ENCODE measurements around the gene CLEC16A. TPM values are rescaled to one million over a fixed set of nuclear protein-coding genes. Genes with fewer than 3 reads are reported as not detected.

Gene CLEC16A
- total and polyA plus RNA-seq, 7 experiments from 2014 or later: 14.7 to 38.2 (median 31.8) TPM

DNA sequence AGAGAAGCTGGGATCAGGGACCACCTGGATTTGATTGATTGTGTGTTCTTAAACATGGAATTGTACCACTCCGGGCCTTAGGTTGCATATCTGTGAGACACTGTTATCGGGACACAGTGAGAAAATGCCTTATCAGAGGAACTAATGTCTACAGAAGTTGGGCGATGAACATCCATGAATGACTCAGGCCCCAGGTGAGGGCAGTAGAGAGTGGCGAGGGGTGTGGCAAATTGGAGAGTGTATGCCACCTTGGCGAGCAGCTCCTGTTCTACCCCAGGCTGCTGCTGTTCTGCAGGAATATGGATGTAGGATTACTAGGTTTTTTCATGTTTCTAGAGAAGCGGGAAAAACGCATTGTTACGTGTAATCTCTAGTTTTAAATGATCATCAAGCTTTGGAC, 38.8 kb downstream of the CLEC16A start:
- CTCF ChIA-PET: interaction anchor here (0.7 to 1.5 kb wide), 5 partner anchors 19 to 424 kb away, joined by 3 to 4 read pairs (median 4); no protein-coding TSS in a partner anchor
- Histone ChIP-seq H3K27ac (ENCODE audit: low read depth, low read length) (no peak overlapping the region), H3K4me3 (ENCODE audit: low read length) (no peak overlapping the region), H3K27me3 (ENCODE audit: control insufficient read depth in 2 of 2, insufficient read depth in 2 of 2, low read length in 2 of 2) (no peaks in the 10 kb centered on the region), H3K36me3 (ENCODE audit: control insufficient read depth in 2 of 3, insufficient read depth in 3 of 3, low read length in 3 of 3) (peaks cover 0 to 34% (median 0%) of the 10 kb centered on the region in 3 experiments), H3K4me1 (ENCODE audit: control insufficient read depth in 2 of 2, insufficient read depth in 2 of 2, low read length in 2 of 2) (peaks cover 10 to 13% of the 10 kb centered on the region in 2 donors), H3K9me3 (ENCODE audit: control insufficient read depth in 2 of 3, low read length in 3 of 3) (no peaks in the 10 kb centered on the region)
- H3K27ac Mint-ChIP-seq: peak overlapping the region in 4 of 9 donors; percentile 31 to 85 (median 72)
- ATAC-seq (peak; percentile 27), DNase-seq (peak in 2 of 9 donors; percentile 5 to 19)
- H3K36me3 Mint-ChIP-seq: peaks cover 4 to 35% (median 9%) of the 10 kb centered on the region in 5 donors
- intact Hi-C loops (cut with micrococcal nuclease): no loop called here
- peaks cover 20 to 73% (median 22%) of the 10 kb centered on the region in 7 donors for H3K4me1 Mint-ChIP-seq
- H3K27me3 Mint-ChIP-seq: no peaks in the 10 kb centered on the region
- POLR2A ChIA-PET: interaction anchor here (0.5 to 2.3 kb wide), 4 partner anchors 10 to 275 kb away, joined by 3 to 7 read pairs (median 5); partner anchors contain the start of gene SOCS1
- H3K9me3 Mint-ChIP-seq: no peaks in the 10 kb centered on the region
- no peak overlapping the region for H3K4me3 Mint-ChIP-seq

DNA sequence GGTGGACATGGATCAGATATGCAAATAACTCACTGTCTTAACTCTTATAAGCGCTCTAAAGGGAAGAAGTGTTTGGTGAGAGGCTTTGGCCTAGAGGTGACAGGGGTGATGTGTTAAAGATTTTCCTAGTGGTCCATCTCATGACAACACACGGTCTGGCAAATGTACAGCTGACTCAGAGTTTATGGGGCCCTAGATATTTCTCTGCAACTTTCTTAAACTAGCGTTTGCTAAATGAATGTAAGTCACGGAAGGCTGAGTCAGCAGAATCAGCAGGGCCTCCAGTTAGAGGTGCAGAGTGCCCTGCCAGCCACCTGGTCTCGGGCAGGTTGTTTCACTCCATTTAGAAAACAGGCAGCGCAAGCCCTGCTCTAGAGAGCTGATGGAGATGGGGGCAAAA, 40.1 kb downstream of the CLEC16A start:
- CTCF ChIA-PET: interaction anchor here (1.3 kb wide), 2 partner anchors 372 to 422 kb away, joined by 3 to 4 read pairs; no protein-coding TSS in a partner anchor
- intact Hi-C loops (cut with micrococcal nuclease): no loop called here
- H3K9me3 ChIP-seq (ENCODE audit: control insufficient read depth in 2 of 3, low read length in 3 of 3): no peaks in the 10 kb centered on the region
- peaks cover 20 to 22% of the 10 kb centered on the region in 2 donors for H3K4me1 ChIP-seq (ENCODE audit: control insufficient read depth in 2 of 2, insufficient read depth in 2 of 2, low read length in 2 of 2)
- H3K27me3 ChIP-seq (ENCODE audit: control insufficient read depth in 2 of 2, insufficient read depth in 2 of 2, low read length in 2 of 2): no peaks in the 10 kb centered on the region
- H3K4me3 ChIP-seq (ENCODE audit: low read length): no peak overlapping the region
- no peak overlapping the region for H3K27ac ChIP-seq (ENCODE audit: low read depth, low read length)
- Mint-ChIP-seq H3K9me3 (no peaks in the 10 kb centered on the region), H3K27me3 (no peaks in the 10 kb centered on the region), H3K4me1 (peaks cover 33 to 77% (median 34%) of the 10 kb centered on the region in 7 donors), H3K4me3 (peak overlapping the region in 1 of 10 donors; percentile 7), H3K36me3 (peaks cover 4 to 34% (median 9%) of the 10 kb centered on the region in 5 donors), H3K27ac (peak overlapping the region in 4 of 9 donors; percentile 46 to 78 (median 49))
- no peak for DNase-seq
- ATAC-seq: no peak
- POLR2A ChIA-PET: interaction anchor here (0.9 to 2.3 kb wide), 2 partner anchors 9 to 272 kb away, joined by 3 to 7 read pairs; partner anchors contain the start of gene SOCS1
- H3K36me3 ChIP-seq (ENCODE audit: control insufficient read depth in 2 of 3, insufficient read depth in 3 of 3, low read length in 3 of 3): peaks cover 0 to 25% (median 0%) of the 10 kb centered on the region in 3 experiments

DNA sequence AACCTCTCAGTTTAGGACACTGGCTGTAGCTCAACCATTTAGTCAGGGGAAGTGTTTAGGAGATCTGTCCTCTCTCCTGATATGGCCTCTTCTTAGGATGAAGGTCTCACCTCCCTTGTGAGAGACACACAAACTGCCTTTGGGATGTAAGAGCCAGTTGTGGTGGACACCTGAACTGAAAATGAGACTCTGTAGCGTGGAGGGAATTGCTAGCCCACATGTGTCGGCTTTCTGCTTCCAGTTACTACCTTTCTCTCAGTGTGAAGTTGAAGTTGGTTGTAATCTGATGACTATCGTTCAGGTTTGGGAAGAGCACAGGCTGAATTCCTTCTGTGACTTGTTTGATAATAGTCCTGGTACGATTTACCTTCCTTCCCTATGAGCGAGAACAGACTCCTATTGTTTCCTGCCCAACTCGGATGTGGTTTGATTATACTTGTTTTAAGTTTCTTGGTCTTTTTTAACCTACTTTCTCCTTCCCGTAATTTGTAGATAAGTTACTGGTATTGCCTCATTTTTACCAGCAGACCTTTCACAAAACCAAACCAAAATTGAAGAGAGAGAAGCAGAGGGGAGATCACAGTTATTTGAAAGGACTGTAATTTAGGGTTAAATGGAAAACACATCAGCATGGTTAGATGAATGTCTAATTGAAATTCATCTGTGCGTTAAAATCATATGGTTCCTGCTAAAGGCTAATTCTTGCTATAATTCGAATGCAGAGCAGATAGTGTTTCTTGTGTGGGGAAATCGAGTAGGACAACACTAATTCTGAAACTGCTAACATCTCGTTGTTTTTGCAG, 43.2 kb downstream of the CLEC16A start:
- Mint-ChIP-seq H3K9me3 (peaks cover 0 to 6% (median 0%) of the 10 kb centered on the region in 11 donors), H3K36me3 (peaks cover 9 to 43% (median 21%) of the 10 kb centered on the region in 5 donors), H3K27ac (peak overlapping the region; percentile 1 to 80 (median 52)), H3K27me3 (no peaks in the 10 kb centered on the region), H3K4me1 (peaks cover 34 to 84% (median 38%) of the 10 kb centered on the region in 7 donors), H3K4me3 (peak overlapping the region; percentile 55 to 90 (median 66))
- Histone ChIP-seq H3K27ac (ENCODE audit: low read depth, low read length) (peak overlapping the region; percentile 34), H3K9me3 (ENCODE audit: control insufficient read depth in 2 of 3, low read length in 3 of 3) (no peaks in the 10 kb centered on the region), H3K36me3 (ENCODE audit: control insufficient read depth in 2 of 3, insufficient read depth in 3 of 3, low read length in 3 of 3) (peaks cover 0 to 30% (median 0%) of the 10 kb centered on the region in 3 experiments), H3K4me1 (ENCODE audit: control insufficient read depth in 2 of 2, insufficient read depth in 2 of 2, low read length in 2 of 2) (peaks cover 20 to 22% of the 10 kb centered on the region in 2 donors), H3K27me3 (ENCODE audit: control insufficient read depth in 2 of 2, insufficient read depth in 2 of 2, low read length in 2 of 2) (no peaks in the 10 kb centered on the region), H3K4me3 (ENCODE audit: low read length) (peak overlapping the region; percentile 5)
- intact Hi-C loops (cut with micrococcal nuclease): loop anchor here (1.0 to 5.0 kb wide), 8 partner anchors 15 to 265 kb away; no protein-coding TSS in a partner anchor
- peak; percentile 31 for ATAC-seq
- ChIA-PET CTCF (interaction anchor here (0.8 kb wide), 1 partner anchor 16 kb away, joined by 3 read pairs; no protein-coding TSS in a partner anchor), POLR2A (interaction anchor here (0.8 to 1.2 kb wide), 2 partner anchors 266 to 268 kb away, joined by 3 to 4 read pairs; partner anchors contain the start of gene SOCS1)
- DNase-seq: peak in 5 of 9 donors; percentile 13 to 40 (median 32)

DNA sequence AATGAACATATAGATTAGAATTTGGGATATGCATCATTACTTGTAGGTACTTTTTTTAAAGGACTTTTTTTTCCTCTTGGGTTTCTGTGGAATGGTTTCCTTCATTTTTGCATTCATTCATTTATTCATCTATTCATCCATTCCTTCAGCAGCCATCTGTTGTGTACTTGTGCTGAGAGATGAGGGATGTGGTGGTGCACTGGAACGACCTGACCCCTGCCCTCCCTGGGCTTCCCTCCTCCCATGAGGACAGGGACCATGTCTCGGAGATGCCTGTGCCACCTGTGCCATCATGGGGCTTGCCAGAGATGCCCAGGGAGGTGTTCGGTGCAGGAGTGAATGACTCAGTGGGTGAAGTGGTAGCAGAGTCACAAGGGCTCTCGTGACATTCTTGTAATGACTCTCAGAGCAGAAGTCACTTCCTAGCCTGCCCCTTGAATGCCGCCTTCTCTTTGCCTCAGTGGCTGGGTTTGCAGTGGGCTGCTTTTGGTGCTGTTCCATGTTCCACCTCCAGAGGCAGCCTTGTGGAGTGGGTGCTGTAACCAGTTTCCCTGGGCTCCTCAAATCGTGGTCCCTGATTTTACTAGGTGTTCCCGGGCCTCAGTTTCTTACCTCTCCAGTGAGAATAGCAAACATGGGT, 43.9 kb downstream of the CLEC16A start:
- ChIA-PET POLR2A (no interaction called here), CTCF (no interaction called here)
- Histone ChIP-seq H3K4me1 (ENCODE audit: control insufficient read depth in 2 of 2, insufficient read depth in 2 of 2, low read length in 2 of 2) (peaks cover 20 to 22% of the 10 kb centered on the region in 2 donors), H3K27ac (ENCODE audit: low read depth, low read length) (no peak overlapping the region), H3K27me3 (ENCODE audit: control insufficient read depth in 2 of 2, insufficient read depth in 2 of 2, low read length in 2 of 2) (no peaks in the 10 kb centered on the region), H3K9me3 (ENCODE audit: control insufficient read depth in 2 of 3, low read length in 3 of 3) (no peaks in the 10 kb centered on the region), H3K4me3 (ENCODE audit: low read length) (no peak overlapping the region), H3K36me3 (ENCODE audit: control insufficient read depth in 2 of 3, insufficient read depth in 3 of 3, low read length in 3 of 3) (peaks cover 0 to 37% (median 0%) of the 10 kb centered on the region in 3 experiments)
- Mint-ChIP-seq H3K27ac (peak overlapping the region in 8 of 9 donors; percentile 2 to 80 (median 59)), H3K36me3 (peaks cover 5 to 46% (median 24%) of the 10 kb centered on the region in 5 donors), H3K9me3 (peaks cover 0 to 6% (median 0%) of the 10 kb centered on the region in 11 donors), H3K4me3 (peak overlapping the region; percentile 45 to 90 (median 68)), H3K4me1 (peaks cover 37 to 84% (median 40%) of the 10 kb centered on the region in 7 donors), H3K27me3 (no peaks in the 10 kb centered on the region)
- DNase-seq (peak in 1 of 9 donors; percentile 71), ATAC-seq (peak; percentile 51)
- intact Hi-C loops (cut with micrococcal nuclease): loop anchor here in 1 of 2 donors (1.0 to 5.0 kb wide), 6 partner anchors 15 to 246 kb away; no protein-coding TSS in a partner anchor

DNA sequence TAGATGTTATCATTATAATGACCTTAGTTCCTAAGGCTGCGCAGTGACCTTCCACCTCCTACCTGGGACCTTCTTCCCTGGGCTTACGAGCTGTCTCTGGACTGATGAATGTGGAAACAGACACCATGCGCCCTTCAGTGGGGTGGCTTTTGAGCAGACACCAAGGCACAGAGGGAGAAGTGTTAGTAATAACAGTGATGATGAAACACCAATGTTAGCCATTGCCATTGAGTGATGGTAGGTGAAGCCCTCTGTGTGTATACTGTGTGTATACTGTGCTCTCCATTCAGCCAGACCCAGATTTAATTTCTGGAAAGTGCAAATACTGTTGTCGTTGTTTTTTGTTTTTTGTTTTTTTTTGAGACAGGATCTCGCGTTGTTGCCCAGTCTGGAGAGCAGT, 44.5 kb downstream of the CLEC16A start:
- ATAC-seq (no peak), DNase-seq (no peak)
- no peaks in the 10 kb centered on the region for H3K9me3 ChIP-seq (ENCODE audit: control insufficient read depth in 2 of 3, low read length in 3 of 3)
- H3K27me3 Mint-ChIP-seq: no peaks in the 10 kb centered on the region
- peaks cover 0 to 38% (median 0%) of the 10 kb centered on the region in 3 experiments for H3K36me3 ChIP-seq (ENCODE audit: control insufficient read depth in 2 of 3, insufficient read depth in 3 of 3, low read length in 3 of 3)
- no peak overlapping the region for H3K27ac ChIP-seq (ENCODE audit: low read depth, low read length)
- H3K4me3 Mint-ChIP-seq: peak overlapping the region in 5 of 10 donors; percentile 45 to 69 (median 67)
- peaks cover 37 to 84% (median 40%) of the 10 kb centered on the region in 7 donors for H3K4me1 Mint-ChIP-seq
- ChIA-PET CTCF (no interaction called here), POLR2A (no interaction called here)
- peaks cover 5 to 45% (median 22%) of the 10 kb centered on the region in 5 donors for H3K36me3 Mint-ChIP-seq
- peaks cover 0 to 6% (median 0%) of the 10 kb centered on the region in 11 donors for H3K9me3 Mint-ChIP-seq
- peaks cover 20 to 22% of the 10 kb centered on the region in 2 donors for H3K4me1 ChIP-seq (ENCODE audit: control insufficient read depth in 2 of 2, insufficient read depth in 2 of 2, low read length in 2 of 2)
- intact Hi-C loops (cut with micrococcal nuclease): loop anchor here in 1 of 2 donors (1.0 to 5.0 kb wide), 6 partner anchors 16 to 245 kb away; no protein-coding TSS in a partner anchor
- H3K27ac Mint-ChIP-seq: peak overlapping the region in 6 of 9 donors; percentile 30 to 80 (median 68)
- H3K4me3 ChIP-seq (ENCODE audit: low read length): no peak overlapping the region
- H3K27me3 ChIP-seq (ENCODE audit: control insufficient read depth in 2 of 2, insufficient read depth in 2 of 2, low read length in 2 of 2): no peaks in the 10 kb centered on the region

DNA sequence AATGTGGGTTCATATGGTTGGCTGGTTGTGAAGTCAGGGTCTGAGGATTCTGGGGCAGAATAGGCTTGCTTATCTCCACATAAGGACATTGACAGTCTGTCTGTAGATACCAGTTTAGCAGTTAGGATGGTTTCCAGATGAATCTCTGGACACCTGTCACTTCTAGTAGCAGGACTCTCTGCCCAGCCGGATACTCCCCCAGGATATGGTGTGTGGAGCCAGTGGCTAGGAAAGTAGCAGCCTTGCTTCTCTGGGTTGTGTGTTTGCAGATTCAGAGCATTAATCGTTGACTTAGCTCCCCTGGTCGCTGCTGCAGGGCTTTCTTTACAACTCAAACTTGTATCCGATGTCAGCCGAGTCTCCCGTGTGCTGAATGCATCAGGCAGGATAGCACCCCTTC, 45.2 kb downstream of the CLEC16A start:
- no peak overlapping the region for H3K27ac ChIP-seq (ENCODE audit: low read depth, low read length)
- intact Hi-C loops (cut with micrococcal nuclease): loop anchor here in 1 of 2 donors (2.0 to 5.0 kb wide), 3 partner anchors 17 to 113 kb away; no protein-coding TSS in a partner anchor
- Mint-ChIP-seq H3K27ac (peak overlapping the region in 3 of 9 donors; percentile 73 to 80 (median 80)), H3K36me3 (peaks cover 7 to 44% (median 23%) of the 10 kb centered on the region in 5 donors), H3K4me3 (peak overlapping the region in 3 of 10 donors; percentile 64 to 68 (median 67)), H3K27me3 (no peaks in the 10 kb centered on the region), H3K4me1 (peaks cover 34 to 84% (median 40%) of the 10 kb centered on the region in 7 donors), H3K9me3 (peaks cover 0 to 6% (median 0%) of the 10 kb centered on the region in 11 donors)
- H3K4me3 ChIP-seq (ENCODE audit: low read length): no peak overlapping the region
- H3K27me3 ChIP-seq (ENCODE audit: control insufficient read depth in 2 of 2, insufficient read depth in 2 of 2, low read length in 2 of 2): no peaks in the 10 kb centered on the region
- peaks cover 0 to 39% (median 0%) of the 10 kb centered on the region in 3 experiments for H3K36me3 ChIP-seq (ENCODE audit: control insufficient read depth in 2 of 3, insufficient read depth in 3 of 3, low read length in 3 of 3)
- POLR2A ChIA-PET: no interaction called here
- no peaks in the 10 kb centered on the region for H3K9me3 ChIP-seq (ENCODE audit: control insufficient read depth in 2 of 3, low read length in 3 of 3)
- ATAC-seq (no peak), DNase-seq (no peak)
- CTCF ChIA-PET: no interaction called here
- H3K4me1 ChIP-seq (ENCODE audit: control insufficient read depth in 2 of 2, insufficient read depth in 2 of 2, low read length in 2 of 2): peaks cover 20 to 22% of the 10 kb centered on the region in 2 donors
